Measurements from ENCODE around the gene TAS2R50.
"Not testable (repeated sequence)": the region's sequence is repeated elsewhere in the genome, so short reads cannot be mapped to it uniquely, and the experiment has no call there.

Gene TAS2R50, protein sequence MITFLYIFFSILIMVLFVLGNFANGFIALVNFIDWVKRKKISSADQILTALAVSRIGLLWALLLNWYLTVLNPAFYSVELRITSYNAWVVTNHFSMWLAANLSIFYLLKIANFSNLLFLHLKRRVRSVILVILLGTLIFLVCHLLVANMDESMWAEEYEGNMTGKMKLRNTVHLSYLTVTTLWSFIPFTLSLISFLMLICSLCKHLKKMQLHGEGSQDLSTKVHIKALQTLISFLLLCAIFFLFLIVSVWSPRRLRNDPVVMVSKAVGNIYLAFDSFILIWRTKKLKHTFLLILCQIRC

DNA sequence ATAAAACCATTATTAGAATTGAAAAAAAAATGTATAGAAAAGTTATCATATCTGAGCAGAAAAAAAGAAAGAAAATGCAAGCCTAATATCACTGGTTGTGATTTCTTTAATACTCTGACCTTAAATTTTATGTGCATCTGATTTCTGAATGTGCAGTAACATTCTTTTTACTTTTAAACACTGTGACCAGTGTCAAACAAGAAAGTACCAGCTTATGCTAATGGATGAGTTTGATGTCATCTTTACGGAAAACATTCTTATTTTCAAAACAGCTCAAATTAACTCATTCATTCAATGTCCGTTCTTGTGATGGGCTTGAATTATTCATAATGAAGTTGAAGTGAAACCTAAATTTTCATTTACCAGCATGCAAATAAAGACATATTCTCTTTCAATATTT lies at the start of gene TAS2R50:
Gene TAS2R50 (minus strand): TSS at position 101 of the 400 bp plus-strand sequence. CDS start 52 bp downstream, at position 49.
- DNase-seq (ENCODE audit: low read depth), result no peak

DNA sequence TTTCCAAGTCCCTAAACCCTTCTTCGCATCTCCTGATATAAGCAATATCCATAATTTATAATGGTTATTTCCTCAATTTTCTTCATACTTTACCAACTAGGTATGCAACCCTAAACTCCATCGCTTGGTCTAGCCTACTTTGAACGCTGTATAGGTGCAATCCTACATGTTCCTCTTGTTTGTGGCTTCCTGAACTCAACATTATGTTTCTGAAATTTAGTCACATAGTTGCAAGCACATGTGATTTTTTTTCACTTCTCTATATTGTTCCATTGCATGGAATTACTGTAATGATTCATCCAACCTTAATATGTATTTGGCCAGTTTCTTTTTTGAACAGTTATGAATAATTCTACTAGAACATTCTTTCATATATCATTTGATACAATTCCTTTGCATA lies 47.2 kb upstream of the TAS2R50 start:
- DNase-seq (ENCODE audit: low read depth), result not testable (repeated sequence)

DNA sequence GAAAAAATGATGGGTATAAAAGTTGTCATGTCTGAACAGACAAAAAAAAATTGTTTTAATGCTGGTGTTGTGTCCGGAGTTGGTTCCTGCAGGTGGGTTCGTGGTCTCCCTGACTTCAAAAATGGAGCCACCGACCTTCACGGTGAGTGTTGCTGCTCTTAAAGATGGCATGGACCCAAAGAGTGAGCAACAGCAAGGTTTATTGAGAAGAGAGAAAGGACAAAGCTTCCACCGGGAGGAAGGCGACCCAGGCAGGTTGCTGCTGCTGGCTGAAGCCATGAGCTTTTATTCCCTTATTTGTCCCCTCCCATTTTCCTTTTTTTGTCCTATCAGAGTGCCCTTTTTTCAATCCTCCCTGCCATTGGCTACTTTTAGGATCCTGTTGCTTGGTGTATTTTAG lies 44.6 kb upstream of the TAS2R50 start, which contains the start of gene TAS2R31:
Gene TAS2R31 (minus strand): TSS at position 101 of the 400 bp plus-strand sequence. CDS start 72 bp downstream, at position 29.
- DNase-seq (ENCODE audit: low read depth), result no peak

GRCh38 chr12:11026118-11026517 lies 39.4 kb upstream of the TAS2R50 start:
- DNase-seq (ENCODE audit: low read depth), result no peak

- DNase-seq (ENCODE audit: low read depth), result no peak
Measured at GRCh38 chr12:11023387-11023786, 36.7 kb upstream of the TAS2R50 start.

- no peak for DNase-seq (ENCODE audit: low read depth)
Measured at GRCh38 chr12:11022520-11022919, 35.8 kb upstream of the TAS2R50 start, which contains the start of gene TAS2R19. TAS2R19 (minus strand) TSS chr12:11022620; CDS start chr12:11022571, 49 bp downstream.

DNA sequence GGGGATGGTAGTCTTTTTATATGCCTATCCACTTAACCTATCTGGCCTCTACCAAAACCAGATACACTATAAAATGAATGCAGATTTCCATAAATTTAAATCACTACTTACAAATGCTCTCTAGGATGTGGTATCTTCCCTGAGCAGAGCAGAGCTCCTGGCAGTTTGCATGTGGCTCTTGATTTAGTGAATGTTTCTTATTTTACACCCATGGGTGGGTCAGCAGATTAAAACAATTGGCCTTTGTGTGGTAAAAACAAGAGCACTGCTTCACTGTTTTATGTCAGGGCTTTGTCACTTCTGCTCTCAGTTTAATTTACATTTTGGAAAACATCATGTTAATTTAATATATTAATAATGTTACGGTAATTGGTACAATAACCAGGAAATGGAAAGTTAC lies 30.2 kb upstream of the TAS2R50 start:
- DNase-seq (ENCODE audit: low read depth), result no peak

- no peak for DNase-seq (ENCODE audit: low read depth)
Measured at GRCh38 chr12:11015775-11016430, 29.2 kb upstream of the TAS2R50 start.

DNA sequence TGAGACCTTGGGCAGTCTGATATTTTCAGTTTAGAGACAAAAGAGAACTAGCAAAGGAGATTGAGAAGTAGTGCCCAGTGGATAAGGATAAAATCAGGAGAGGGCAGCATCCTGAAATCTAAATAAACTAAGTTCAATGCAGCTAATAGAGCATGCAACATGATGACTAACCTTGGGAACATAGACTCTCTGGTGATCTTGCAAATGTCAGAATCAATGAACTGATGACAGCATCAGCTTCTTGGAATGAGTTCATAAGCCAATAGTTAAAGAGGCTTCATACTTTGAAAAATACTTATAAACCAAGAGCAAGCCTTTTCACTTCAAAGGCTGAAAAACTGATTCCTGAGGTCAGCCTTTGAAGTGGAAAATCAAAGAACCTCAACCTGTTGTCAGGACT lies 27.5 kb upstream of the TAS2R50 start:
- DNase-seq (ENCODE audit: low read depth), result no peak

GRCh38 chr12:11007608-11008007 lies 20.9 kb upstream of the TAS2R50 start:
- no peak for DNase-seq (ENCODE audit: low read depth)

DNA sequence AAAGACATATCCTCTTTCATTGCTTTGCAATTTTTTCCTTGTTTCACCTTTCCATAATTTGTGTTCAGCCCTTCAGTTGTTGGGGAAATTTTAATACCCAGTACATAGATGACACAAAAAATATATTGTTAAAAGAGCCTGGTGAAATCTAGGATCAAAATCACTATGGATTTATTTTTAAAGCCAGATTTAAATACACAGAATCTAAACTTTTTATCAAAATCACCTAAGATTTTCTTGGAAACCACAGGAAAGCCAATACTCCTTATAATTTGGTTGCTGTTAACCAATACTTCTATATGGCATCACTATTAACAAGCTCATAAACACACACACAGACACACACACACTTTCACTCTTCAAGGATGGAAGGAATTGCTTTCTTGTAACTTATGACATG lies 11.5 kb upstream of the TAS2R50 start, which contains the start of gene TAS2R20:
Gene TAS2R20 (minus strand): TSS at position 101 of the 400 bp plus-strand sequence. CDS start 429 bp downstream, outside the sequence.
- DNase-seq (ENCODE audit: low read depth), result no peak

DNA sequence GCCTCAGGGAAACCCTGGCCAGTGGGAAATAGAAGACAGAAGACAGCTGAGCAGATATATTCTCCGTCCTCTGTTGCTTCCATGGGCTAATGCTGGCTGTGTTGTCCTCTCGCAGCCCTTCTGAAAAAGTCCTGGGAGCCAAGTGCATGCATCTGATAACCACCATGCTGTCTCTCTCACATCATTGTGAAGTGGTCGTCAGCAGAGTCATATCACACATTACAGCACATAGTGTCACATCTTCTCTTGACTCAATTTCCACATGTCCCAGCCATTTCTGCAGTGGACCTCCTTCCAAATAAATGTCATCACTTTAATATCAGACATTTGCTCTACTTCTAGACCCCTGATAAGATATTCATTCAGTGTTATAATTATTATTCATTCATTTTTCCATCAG lies 7.6 kb upstream of the TAS2R50 start:
- DNase-seq (ENCODE audit: low read depth), result no peak

GRCh38 chr12:10989107-10989506 lies 2.4 kb upstream of the TAS2R50 start:
- DNase-seq (ENCODE audit: low read depth), result no peak

DNA sequence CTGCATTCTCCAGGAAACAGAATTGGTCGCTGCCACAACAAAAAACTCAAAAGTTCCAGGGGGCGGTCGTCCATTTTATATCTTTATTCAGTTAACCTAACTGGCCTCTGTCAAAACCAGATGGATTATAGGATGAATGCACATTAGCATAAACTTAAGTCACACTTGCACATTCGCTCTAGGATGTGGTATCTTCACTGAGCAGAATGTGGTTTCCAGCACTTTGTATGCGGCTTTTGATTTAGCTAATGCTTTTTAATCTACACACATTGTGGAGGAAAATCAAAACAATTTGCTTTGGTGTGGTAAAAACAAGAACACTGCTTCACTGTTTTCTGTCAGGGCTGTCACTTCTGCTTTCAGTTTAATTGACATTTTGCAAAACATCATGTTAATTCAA lies 4.5 kb downstream of the TAS2R50 start:
- no peak for DNase-seq (ENCODE audit: low read depth)

- no peak for DNase-seq (ENCODE audit: low read depth)
Measured at GRCh38 chr12:10974965-10975364, 11.7 kb downstream of the TAS2R50 start.

GRCh38 chr12:10968765-10969456 lies 17.8 kb downstream of the TAS2R50 start:
- no peak for DNase-seq (ENCODE audit: low read depth)

GRCh38 chr12:10967409-10967808 lies 19.3 kb downstream of the TAS2R50 start:
- DNase-seq (ENCODE audit: low read depth), result no peak

- DNase-seq (ENCODE audit: low read depth), result no peak
Measured at GRCh38 chr12:10966314-10966713, 20.4 kb downstream of the TAS2R50 start.

DNA sequence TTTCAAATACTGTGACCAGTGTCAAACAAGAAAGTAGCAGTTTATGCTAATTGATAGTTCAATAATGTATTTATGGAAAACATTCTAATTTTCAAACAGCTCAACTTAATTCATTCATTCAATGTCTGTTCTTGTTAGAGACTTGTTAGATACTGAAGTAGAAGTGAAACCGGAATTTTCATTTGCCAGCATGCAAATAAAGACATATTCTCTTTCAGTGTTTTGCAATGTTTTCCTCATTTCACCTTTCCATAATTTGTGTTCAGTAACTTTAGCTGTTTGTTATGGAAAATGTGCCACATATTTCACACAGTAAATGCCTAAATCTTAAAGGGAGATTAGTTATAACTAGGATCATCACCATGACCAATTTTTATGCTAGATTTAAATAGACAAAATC lies 21.2 kb downstream of the TAS2R50 start:
- DNase-seq (ENCODE audit: low read depth), result no peak

GRCh38 chr12:10960211-10960610 lies 26.5 kb downstream of the TAS2R50 start:
- no peak for DNase-seq (ENCODE audit: low read depth)

DNA sequence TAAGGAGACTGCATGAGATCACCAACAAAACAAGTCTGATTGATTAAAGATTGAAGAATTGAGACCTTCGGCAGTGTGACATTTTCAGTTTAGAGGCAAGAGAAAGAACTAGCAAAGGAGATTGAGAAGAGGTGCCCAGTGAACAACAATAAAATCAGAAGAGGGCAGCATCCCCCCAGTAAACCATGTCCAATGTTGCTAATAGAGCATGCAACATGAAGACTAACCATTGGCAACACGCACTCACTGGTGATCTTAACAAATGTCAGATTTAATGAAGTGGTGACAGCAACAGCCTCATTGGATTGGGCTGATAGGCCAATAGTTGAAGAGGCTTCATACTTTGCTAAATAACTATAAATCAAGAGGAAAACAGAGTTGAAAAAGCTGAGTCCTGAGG lies 26.9 kb downstream of the TAS2R50 start:
- DNase-seq (ENCODE audit: low read depth), result no peak

DNA sequence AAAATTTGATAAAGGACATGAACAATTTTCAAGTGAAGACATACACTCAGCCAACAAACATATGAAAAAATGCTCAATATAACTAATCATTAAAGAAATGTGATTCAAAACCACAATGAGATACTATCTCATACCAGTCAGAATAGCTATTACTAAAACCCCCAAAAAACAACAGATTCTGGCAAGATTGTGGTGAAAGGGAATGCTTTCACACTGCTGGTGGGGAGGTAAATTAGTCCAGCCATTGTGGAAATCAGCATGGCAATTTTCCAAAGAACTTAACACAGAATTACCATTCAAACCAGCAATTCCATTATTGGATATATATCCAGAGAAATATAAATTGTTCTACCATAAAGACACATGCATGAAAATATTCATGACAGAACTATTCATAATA lies 29.0 kb downstream of the TAS2R50 start:
- DNase-seq (ENCODE audit: low read depth), result no peak

DNA sequence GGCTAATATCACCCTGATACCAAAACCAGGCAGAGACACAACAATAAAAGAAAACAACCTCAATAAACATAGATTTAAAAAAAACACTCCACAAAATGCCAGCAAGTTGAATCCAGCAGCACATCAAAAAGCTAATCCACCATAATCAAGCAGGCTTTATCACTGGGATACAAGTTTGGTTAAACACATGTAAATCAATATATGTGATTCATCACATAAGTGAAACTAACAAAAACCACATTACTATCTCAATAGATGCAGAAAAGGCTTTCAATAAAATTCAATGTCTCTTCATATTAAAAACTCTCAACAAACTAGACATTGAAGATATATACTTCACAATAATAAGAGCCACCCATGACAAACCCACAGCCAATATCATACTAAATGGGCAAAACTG lies 30.6 kb downstream of the TAS2R50 start:
- no peak for DNase-seq (ENCODE audit: low read depth)
